Occipital lobe (tissue), 2 donors: ENCODE results near the gene NUP85. TPM values are rescaled to one million over a fixed set of nuclear protein-coding genes. Genes with fewer than 3 reads are reported as not detected.
"Not testable (repeated sequence)": the region's sequence is repeated elsewhere in the genome, so short reads cannot be mapped to it uniquely, and the experiment has no call there.

Source experiments
- DNase-seq: peaks from one replicate; lab custom pipeline; 2025; lab: John Stamatoyannopoulos, UW
- total RNA-seq: library from RNA; depleted of rRNA; stranded (reverse); fragments of >200 nt; gene quantifications from one replicate; pipeline ENCODE4 v1.2.3, GENCODE V29; 2014

NUP85 gene
- total RNA-seq, 1 donor from 2014 or later, result 25.1 TPM

DNA sequence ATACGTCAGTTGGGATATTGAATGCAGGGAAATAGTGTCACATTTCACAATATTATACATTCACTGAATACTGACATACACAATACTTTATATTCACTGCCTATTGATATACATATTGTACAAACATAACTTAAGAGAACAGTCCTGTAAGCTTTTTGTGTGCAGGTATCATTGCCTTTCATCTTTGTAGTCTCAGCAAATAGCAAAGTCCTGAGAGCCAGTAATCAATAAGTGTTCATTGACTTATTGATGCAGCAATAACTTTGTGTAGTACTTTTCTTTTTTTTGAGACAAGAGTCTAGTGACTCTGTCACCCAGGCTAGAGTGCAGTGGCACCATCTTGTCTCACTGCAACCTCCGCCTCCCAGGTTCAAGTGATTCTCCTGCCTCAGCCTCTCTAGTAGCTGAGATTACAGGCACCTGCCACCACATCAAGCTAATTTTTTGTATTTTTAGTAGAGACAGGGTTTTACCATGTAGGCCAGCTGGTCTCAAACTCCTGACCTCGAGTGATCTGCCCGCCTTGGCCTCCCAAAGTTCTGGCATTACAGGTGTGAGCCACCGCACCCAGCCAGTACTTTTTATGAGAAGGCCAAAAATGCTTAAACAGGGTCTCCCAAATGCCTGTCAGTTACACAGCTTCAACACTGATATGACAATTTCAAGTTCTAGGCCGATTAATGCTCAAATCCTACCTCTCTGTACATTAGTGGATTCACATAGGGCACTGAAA, 5.4 kb upstream of the NUP85 start:
- DNase-seq, result no peak

- no peak for DNase-seq
These were observed 299 bp downstream of the NUP85 start for GRCh38 chr17:75205793-75206163.

- not testable (repeated sequence) for DNase-seq
These were observed 1.6 kb downstream of the NUP85 start for GRCh38 chr17:75207050-75207407.

GRCh38 chr17:75207760-75208159, 2.3 kb downstream of the NUP85 start:
- no peak for DNase-seq

GRCh38 chr17:75208161-75208560, 2.7 kb downstream of the NUP85 start:
- DNase-seq, result no peak

GRCh38 chr17:75209061-75209460, 3.6 kb downstream of the NUP85 start:
- no peak for DNase-seq

DNA sequence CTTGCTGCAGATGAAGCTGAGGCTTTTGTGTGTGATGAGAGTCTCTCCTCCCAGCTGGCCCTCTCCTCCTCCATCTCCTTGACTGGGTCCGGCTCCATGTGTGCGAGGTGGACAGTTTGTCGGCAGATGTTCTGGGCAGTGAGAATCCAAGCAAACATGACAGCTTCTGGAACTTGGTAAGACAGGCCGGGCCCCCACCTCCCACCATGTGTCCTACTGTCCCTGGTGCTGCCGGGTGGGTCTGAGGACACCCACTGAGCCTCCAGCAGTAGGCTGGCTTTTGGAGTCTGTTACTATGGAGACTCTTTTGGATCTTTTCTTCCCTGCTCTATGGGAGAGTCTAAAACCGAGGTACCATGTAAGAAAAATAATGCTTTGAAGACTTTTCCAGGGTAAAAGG, 12.7 kb downstream of the NUP85 start:
- no peak for DNase-seq

- DNase-seq, result no peak
These were observed 14.3 kb downstream of the NUP85 start for GRCh38 chr17:75219815-75220214.

GRCh38 chr17:75225016-75225415, 19.5 kb downstream of the NUP85 start:
- DNase-seq, result no peak

- no peak for DNase-seq
These were observed 22.2 kb downstream of the NUP85 start for GRCh38 chr17:75227729-75228128.

DNA sequence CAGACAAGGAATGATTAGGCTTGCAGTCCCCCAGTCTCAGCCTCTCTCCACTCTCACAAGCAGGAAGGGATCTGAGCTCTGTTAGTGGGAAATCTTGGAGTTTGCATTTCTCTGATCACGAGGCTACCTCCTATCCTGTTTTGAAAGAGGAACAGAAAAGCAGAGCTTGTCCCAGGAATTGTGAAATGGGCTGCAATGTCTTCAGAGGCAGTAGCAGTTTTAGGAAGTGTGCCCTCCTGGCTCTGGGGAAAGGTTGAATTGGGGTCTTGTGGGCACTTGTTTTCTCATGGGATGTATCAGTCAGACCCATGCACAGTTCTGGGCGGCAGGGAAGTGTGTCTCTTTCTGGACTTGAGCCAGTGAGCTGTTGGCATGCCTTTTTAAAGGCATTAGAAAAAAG, 22.8 kb downstream of the NUP85 start:
- DNase-seq, result no peak

GRCh38 chr17:75228847-75229246, 23.4 kb downstream of the NUP85 start:
- no peak for DNase-seq

DNA sequence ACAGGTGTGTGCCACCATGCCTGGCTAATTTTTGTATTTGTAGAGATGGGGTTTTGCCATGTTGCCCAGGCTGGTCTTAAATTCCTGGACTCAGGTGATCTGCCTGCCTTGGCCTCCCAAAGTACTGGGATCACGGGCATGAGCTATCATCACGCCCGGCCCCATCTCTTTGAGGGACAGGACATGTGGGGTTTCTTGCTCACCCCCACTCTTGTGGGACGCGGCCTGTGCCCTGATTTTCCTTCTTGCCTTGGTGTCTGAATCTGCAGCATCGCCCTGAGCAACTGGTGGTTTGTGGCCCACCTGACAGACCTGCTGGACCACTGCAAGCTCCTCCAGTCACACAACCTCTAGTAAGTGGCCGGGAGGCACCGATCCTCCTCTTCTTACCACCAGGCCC, 25.6 kb downstream of the NUP85 start:
- DNase-seq, result no peak

DNA sequence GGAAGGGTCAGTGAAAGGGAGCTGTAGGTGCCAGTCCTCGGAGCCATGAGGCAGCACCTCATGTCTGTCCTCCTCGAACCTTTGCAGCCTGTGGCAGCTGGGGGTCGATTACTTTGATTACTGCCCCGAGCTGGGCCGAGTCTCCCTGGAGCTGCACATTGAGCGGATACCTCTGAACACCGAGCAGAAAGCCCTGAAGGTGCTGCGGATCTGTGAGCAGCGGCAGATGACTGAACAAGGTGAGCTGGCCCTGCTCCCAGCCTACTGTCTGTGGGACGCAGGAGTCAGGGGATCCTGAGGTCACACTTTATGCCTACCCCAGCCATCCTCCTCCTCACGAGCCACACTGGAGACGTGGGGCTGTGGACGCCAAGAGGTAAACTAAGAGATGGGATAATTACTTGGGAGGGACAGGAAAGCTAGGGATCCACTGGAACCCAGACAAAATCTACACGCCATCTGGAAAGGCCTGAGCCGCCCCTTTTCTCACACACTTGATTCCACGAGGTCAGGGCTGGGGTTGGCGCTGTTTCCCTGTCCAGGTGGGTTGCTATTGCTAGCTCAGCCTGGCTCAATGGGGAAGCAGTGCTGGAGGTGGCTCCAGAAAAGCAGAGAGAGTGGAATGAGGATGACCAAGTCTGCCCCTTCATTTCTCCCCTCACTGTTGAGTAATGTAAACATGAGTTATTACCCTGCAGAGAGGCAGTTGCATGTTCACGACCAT, 26.4 kb downstream of the NUP85 start:
- DNase-seq, result no peak

- no peak for DNase-seq
These were observed 27.3 kb downstream of the NUP85 start for GRCh38 chr17:75232786-75233185.

DNA sequence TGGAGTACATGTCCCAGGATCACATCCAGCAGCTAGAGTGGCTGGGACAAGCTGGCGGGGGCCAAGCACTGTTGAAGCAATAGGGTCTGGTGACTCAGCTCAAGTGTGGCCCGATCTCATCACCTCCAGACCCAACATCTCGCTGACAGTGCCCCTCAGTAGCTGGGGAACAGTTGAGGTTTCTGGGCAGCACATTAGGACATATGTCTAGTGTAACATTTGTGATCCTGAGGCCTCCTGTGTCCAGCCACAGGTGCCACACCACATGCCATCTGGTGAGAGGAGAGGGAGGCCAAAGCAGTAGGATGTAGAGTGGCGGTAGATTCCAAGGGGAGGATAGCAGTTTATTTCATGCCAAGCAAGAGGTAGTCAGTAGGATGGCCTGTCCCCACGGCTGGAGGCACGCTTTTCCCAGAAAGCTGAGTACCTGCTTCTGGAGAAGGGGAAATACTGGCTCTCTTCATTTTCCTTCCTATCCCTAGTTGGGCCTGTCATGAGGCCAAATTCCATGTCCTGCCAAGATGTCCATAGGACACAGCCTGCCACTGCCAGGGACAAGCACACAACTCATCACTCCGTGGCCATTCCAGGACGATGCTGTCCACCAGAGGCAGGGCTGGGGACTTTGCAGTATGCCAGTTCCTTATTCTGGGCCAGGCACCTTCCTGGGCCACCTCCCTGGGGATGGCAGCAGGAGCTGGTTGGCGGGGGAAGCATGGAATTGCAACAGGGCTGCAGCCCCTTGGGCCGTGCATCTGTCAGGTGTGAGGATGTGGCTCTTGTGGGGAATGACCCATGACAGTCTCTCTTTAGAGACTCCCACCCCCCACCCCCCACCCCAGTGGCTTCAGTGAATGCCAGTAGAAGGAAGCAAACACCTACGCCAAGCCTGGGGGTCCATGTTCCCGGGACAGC, 31.9 kb downstream of the NUP85 start:
- no peak for DNase-seq

- no peak for DNase-seq
These were observed 32.6 kb downstream of the NUP85 start for GRCh38 chr17:75238020-75238580.

- peak; percentile 54 for DNase-seq
These were observed 33.3 kb downstream of the NUP85 start for GRCh38 chr17:75238684-75239191.

- no peak for DNase-seq
These were observed 33.7 kb downstream of the NUP85 start for GRCh38 chr17:75239214-75239613.

DNA sequence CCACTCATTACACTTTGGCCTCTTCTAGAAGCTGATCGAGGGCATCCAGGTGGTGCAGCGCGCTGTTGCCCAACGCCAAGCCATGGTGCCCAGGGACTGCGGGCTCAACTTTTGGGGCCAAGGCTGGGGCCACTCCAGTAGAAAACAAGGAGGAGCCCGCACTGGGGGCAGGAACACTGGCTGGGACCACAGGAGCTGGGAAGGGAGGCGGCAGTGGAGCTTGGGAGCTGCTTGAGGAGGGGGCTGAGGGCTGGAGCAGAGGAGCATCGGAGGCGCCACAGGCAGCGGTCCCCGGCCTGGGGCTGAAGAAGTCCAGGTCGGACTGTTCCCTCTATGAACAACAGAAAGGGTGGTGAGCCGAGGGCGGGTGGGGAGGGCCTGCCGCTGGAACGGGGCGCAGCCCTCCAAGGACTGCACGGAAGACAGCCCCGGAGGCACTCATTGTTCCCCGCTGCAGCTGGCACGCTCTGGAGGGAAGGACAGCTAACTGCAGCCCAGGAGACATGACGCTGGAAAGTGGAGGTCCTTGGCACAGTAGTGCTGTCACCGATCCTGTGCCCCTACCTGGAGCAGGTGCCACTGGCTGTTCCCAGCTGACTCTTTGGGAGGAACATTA, 34.4 kb downstream of the NUP85 start:
- no peak for DNase-seq
